Fibroblast of mammary gland (primary cell): ENCODE measurements around the gene NFIB.
A peak's percentile ranks its signal among the peaks of the same experiment; 100 is the strongest.

Source experiments
- DNase-seq: peaks from one replicate; pipeline ENCODE4 v3.0.0-alpha.2; 2010; ENCODE audit warnings: low read depth
- H3K4me3 ChIP-seq: 2 replicates; pipeline ENCODE4 v1.5.1; 2011; ENCODE audit warnings: low read depth, mild to moderate bottlenecking, low read length, moderate library complexity; ENCODE audit not compliant: control insufficient read depth
- TF ChIP-seq, protein P1 (sequence below): conservative IDR thresholded peaks from 2 replicates; pipeline ENCODE4 v1.5.1; 2011; ENCODE audit warnings: low read depth, low read length, inconsistent platforms; ENCODE audit not compliant: control insufficient read depth, insufficient read depth

The NFIB gene

DNA sequence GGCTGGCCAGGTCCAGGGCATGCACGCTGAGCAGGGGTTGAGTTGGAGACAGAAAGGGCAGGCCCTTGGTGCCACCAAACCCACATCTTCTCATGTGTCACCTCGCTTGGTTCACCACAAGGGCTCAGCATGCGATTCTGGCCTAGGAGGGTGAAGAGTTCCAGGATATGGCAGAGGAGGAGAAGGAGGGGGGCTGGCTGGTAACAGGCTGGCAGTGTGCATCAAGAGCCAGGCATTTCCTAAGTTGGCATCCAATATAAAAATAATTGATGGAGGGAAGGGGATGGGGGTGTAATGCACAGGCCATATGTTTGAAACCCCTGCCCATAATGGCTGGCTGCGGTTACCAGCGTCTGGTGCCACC lies 255.6 kb downstream of the NFIB start:
- TF ChIP-seq, protein P1, sequence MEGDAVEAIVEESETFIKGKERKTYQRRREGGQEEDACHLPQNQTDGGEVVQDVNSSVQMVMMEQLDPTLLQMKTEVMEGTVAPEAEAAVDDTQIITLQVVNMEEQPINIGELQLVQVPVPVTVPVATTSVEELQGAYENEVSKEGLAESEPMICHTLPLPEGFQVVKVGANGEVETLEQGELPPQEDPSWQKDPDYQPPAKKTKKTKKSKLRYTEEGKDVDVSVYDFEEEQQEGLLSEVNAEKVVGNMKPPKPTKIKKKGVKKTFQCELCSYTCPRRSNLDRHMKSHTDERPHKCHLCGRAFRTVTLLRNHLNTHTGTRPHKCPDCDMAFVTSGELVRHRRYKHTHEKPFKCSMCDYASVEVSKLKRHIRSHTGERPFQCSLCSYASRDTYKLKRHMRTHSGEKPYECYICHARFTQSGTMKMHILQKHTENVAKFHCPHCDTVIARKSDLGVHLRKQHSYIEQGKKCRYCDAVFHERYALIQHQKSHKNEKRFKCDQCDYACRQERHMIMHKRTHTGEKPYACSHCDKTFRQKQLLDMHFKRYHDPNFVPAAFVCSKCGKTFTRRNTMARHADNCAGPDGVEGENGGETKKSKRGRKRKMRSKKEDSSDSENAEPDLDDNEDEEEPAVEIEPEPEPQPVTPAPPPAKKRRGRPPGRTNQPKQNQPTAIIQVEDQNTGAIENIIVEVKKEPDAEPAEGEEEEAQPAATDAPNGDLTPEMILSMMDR = no peak
- no peak overlapping the region for H3K4me3 ChIP-seq
- no peak for DNase-seq

DNA sequence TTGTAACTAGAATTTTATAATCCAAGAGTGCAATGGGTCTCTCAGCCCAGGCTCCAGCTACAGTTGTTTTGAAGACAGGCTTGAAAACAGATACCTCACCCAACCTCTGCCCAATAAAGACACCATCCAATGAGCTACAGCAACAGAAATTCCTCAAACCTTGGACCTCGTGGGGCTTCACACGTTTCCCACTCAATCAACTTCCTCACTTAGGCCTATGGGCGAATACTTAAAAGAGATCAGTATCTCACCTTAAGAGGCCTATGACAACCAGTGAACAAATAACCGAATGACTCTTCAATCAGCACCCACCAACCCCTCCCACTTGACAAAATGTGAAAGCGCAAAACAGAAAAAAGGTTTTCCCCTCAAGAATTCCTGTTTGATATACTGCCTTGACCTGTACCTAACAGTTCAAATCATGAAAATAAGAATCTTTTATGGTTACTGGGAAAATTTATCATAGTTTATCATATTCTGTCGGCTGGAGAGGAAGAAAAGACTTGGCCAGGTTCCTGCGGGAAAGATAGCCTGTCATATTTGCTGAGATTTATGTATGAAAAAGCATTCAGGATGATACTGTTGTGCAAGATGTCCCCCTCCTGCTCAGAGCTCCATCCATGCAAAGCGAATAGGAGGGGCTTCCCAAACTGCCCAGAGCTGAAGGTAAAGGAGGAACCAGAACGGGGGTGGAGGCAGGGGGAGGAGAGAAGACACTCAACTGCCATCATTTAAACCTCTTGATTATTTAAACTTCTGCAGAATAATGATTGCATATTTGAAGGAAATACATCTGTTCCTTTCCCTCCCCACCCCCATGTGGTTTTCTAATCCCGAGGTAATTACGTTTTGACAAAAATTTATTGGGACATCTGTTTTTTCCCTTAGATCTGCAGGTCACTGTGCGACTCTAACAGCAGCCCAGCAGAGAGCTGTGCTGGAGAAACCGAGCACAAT lies 256.3 kb downstream of the NFIB start:
- no peak for DNase-seq
- H3K4me3 ChIP-seq = no peak overlapping the region
- TF ChIP-seq, protein P1 = no peak

DNA sequence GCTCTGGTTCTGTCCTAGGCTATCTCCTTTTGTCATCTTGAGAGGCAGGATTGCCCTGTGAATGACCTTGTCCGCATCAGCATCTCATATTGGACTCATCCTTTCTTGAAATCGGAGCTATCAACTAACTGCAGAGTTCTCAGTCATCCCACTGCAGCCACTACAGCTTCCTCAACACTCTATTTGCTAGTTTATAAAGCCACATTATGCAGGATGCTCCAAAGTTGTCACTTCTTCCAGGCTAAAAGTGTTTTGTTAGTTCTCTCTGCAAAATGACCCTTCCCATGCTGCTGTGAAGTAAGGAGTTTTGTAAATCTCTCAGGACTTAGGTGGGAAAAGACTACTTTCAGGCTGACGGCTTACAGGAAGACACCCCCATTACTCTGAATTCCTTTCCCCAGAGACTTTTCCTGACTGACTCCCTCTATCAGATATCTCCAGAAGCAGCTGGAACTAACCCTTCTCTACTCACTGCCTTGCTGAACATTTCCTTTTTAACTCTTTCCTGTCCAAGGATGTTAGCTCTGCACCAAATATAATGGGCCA lies 257.6 kb downstream of the NFIB start:
- no peak for DNase-seq
- H3K4me3 ChIP-seq = no peak overlapping the region
- TF ChIP-seq, protein P1 = no peak

DNA sequence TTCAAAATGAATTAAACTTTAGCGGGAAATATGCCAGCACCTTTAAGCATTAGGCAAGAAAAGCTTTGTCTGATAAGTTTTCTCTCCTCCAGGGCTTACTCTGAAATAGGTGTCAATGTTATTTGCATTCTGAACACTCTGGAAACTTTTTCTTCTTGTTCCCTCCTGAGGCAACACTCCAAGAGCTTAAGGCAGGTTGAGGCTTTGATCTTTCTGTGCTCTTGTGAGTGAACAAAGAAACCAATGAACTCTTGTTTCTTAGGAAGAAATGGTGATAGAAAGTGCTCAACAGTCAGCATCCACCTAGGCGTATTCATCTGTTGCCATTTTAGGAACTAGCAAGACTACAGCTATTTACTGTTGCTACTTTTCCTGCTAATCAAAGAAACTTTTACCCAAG lies 259.8 kb downstream of the NFIB start:
- no peak for DNase-seq
- TF ChIP-seq, protein P1 = no peak
- no peak overlapping the region for H3K4me3 ChIP-seq

DNA sequence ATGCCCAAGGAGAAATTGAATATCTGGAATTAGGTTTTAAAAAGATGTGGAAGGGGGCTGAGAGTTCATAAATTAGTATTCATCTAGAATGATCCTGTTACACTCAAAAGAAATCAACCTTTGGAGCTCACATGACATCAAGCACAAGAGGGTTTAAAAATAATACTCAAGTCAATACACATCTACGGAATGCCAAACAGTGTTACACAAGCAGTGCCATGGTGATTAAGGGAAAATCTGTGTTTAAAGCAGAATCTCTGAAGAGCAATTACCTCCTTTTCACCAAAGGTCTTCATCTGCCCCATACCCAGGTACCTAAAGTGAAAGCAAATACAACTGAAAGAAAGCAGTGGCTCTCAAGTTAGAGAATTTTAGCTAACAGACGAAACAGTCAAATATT lies 261.6 kb downstream of the NFIB start:
- TF ChIP-seq, protein P1 = no peak
- DNase-seq = no peak
- H3K4me3 ChIP-seq = no peak overlapping the region

DNA sequence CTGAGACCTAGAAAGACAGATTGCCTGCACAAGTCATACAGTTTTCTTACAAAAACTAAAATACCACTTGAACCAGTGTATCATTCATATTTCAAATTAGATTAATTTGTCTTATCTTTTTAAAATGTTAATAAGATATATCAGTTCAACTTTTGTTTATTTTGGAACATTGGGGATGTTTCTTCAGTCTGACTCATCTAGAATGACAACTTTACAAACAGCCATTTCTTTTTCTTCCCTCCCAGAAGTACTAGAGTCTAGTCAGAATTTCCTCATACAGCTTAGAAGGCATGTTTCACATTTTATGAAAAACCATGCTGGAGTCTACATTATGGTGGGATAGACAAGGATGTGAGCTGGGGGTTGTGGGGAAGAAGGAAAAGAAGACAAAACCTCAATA lies 262.5 kb downstream of the NFIB start:
- no peak overlapping the region for H3K4me3 ChIP-seq
- TF ChIP-seq, protein P1 = no peak
- peak; percentile 63 for DNase-seq
